ENCODE data around the gene ETNK2.

- no peak for TF ChIP-seq EZH2 (IDR thresholded peaks at IDR 0.05; ENCODE audit: insufficient read depth, low read length)
- TF ChIP-seq CTCF (IDR thresholded peaks at IDR 0.05; ENCODE audit: insufficient read depth, low read depth, low read length) = no peak
Observed at GRCh38 chr1:204093781-204094180, 58.1 kb downstream of the ETNK2 start.
